Mesothelial cell of epicardium (in vitro differentiated cells): Measurements from ENCODE around the gene ITIH4. TPM values are rescaled to one million over a fixed set of nuclear protein-coding genes. Genes with fewer than 3 reads are reported as not detected.

Experiments
- DNase-seq, 2 experiments: peaks; one replicate each; pipeline ENCODE4 v3.0.0; 2021; ENCODE audit warnings: low spot score in 2 of 2; ENCODE audit not compliant: unreplicated experiment in 2 of 2
- H3K27ac Mint-ChIP-seq: 2 replicates; pipeline ENCODE4 v1.8.0; 2021; ENCODE audit warnings: mixed read lengths
- H3K27me3 Mint-ChIP-seq: 2 replicates; pipeline ENCODE4 v1.8.0; 2021; ENCODE audit warnings: low read depth, mixed read lengths
- H3K36me3 Mint-ChIP-seq: 2 replicates; pipeline ENCODE4 v1.8.0; 2021; ENCODE audit warnings: mixed read lengths
- H3K4me1 Mint-ChIP-seq: 2 replicates; pipeline ENCODE4 v1.8.0; 2021; ENCODE audit warnings: mixed read lengths
- H3K4me3 Mint-ChIP-seq: 2 replicates; pipeline ENCODE4 v1.8.0; 2021; ENCODE audit warnings: mild to moderate bottlenecking, moderate library complexity, mixed read lengths
- H3K9me3 Mint-ChIP-seq: 2 replicates; pipeline ENCODE4 v1.8.0; 2021; ENCODE audit warnings: mixed read lengths
- total RNA-seq: library from RNA; stranded (reverse); gene quantifications from 3 replicates; pipeline ENCODE4 v1.2.1, GENCODE V29; 2021
- TF ChIP-seq, protein P1 (sequence below): fragments of 200-600 bp; sonication (generic); IDR thresholded peaks from one replicate; pipeline ENCODE4 v1.5.0; 2021; ENCODE audit warnings: antibody characterized with exemption; ENCODE audit not compliant: unreplicated experiment

Gene ITIH4
- total RNA-seq, 1 donor from 2014 or later = 13.5 TPM

DNA sequence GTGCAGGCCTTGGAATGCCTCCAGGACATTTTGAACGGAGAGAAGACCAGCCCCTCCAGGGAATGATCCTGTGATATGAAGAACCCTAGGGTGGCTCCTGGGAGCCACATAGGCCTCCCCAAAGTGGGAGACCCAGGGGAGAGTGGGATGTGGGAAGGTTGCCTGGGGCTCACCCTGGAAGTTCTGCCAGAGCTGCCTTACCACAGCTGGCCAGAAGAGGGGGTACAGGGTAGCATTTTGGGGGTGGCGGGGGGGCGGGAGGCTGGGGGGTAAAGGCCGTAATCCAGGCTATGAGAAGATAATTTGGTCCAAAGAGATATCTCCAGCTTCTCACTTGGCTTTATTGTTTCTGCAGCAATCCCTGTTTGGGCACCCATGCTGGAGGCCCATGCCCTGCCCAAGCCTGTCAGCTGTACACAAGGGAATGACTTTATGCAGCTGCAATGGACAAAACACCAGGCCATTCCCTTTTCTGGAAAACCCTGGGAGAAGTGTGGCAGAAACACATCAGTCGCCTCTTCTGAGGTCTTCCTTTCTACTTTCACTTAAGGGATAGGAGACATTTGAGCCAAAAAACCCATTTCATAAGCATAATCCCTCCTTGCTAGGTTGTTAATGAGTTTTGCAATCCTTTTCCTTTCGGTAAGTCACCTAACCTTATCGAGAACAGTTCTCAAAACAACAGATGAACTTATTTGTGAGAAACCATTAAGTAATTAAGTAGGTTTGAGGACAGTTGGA, 15.4 kb upstream of the ITIH4 start:
- H3K36me3 Mint-ChIP-seq = peaks cover 8% of the 10 kb centered on the region
- TF ChIP-seq, protein P1, sequence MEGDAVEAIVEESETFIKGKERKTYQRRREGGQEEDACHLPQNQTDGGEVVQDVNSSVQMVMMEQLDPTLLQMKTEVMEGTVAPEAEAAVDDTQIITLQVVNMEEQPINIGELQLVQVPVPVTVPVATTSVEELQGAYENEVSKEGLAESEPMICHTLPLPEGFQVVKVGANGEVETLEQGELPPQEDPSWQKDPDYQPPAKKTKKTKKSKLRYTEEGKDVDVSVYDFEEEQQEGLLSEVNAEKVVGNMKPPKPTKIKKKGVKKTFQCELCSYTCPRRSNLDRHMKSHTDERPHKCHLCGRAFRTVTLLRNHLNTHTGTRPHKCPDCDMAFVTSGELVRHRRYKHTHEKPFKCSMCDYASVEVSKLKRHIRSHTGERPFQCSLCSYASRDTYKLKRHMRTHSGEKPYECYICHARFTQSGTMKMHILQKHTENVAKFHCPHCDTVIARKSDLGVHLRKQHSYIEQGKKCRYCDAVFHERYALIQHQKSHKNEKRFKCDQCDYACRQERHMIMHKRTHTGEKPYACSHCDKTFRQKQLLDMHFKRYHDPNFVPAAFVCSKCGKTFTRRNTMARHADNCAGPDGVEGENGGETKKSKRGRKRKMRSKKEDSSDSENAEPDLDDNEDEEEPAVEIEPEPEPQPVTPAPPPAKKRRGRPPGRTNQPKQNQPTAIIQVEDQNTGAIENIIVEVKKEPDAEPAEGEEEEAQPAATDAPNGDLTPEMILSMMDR = no peak
- H3K9me3 Mint-ChIP-seq = no peaks in the 10 kb centered on the region
- no peaks in the 10 kb centered on the region for H3K4me1 Mint-ChIP-seq
- no peak overlapping the region for H3K27ac Mint-ChIP-seq
- H3K27me3 Mint-ChIP-seq = no peaks in the 10 kb centered on the region
- no peak for DNase-seq
- no peak overlapping the region for H3K4me3 Mint-ChIP-seq

DNA sequence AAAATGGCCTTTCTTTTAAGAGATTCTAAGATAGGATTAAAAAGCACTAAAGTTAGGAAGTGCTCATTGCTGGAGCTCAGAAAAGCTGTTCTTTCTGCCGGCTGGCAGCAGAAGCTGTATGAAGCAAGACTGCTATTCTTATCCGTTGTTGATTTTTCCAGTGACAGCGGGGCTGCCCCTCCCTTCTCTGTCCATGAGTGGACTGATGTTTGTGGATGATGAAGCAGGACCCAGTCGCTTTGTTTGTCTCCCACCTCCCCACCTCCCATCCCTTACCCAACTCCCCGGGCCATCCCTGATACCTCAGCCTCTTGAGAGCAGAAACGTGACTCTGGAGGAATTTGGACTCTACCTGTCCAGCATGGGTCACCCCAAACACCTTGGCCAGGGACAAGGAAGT, 14.7 kb upstream of the ITIH4 start:
- Mint-ChIP-seq H3K4me1 (no peaks in the 10 kb centered on the region), H3K9me3 (no peaks in the 10 kb centered on the region)

DNA sequence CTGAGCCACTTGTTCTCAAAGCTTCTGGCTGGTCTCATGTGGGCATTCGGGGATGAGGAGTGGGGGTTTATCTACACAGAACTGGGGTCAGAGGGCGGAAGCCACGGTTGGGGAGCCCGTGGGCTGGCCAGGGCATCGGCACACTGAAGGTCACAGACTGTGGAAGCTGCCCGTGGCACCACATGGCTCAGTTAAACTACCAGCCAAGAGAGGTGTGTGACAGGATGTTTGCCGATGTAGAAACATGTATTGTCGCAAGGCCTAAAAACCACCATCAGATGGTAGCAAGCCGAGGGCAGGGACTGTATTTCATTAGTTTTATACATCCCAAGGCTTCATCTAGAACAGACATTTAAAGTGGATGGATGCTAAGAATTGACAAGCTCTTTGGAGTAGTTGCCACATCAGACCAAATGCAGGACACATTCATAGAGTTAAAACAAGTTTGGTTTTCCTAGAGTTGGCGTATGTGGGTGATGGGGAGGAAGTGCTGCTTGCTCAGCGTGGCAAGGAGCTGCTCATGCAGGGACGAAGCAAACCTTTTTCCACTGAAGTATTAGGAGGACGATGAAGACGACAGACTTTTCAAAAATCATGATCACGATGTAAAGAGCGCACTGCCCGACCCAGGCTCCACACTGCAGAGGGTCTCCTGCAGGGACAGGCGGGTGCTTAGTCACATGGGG, 14.0 kb upstream of the ITIH4 start:
- no peak overlapping the region for H3K27ac Mint-ChIP-seq
- H3K9me3 Mint-ChIP-seq = no peaks in the 10 kb centered on the region
- H3K4me1 Mint-ChIP-seq = no peaks in the 10 kb centered on the region
- TF ChIP-seq, protein P1 = no peak
- H3K4me3 Mint-ChIP-seq = no peak overlapping the region
- peaks cover 13% of the 10 kb centered on the region for H3K36me3 Mint-ChIP-seq
- H3K27me3 Mint-ChIP-seq = no peaks in the 10 kb centered on the region
- DNase-seq = no peak

More for the DNA sequence above, 14.7 kb upstream of the ITIH4 start:
- Mint-ChIP-seq H3K27ac (no peak overlapping the region), H3K4me3 (no peak overlapping the region), H3K36me3 (peaks cover 10% of the 10 kb centered on the region), H3K27me3 (no peaks in the 10 kb centered on the region)
- TF ChIP-seq, protein P1 = no peak
- DNase-seq = no peak

GRCh38 chr3:52843881-52844280, 13.4 kb upstream of the ITIH4 start:
- Mint-ChIP-seq H3K4me1 (no peaks in the 10 kb centered on the region), H3K27ac (no peak overlapping the region), H3K4me3 (no peak overlapping the region), H3K9me3 (no peaks in the 10 kb centered on the region), H3K27me3 (no peaks in the 10 kb centered on the region), H3K36me3 (peaks cover 13% of the 10 kb centered on the region)
- DNase-seq = no peak
- TF ChIP-seq, protein P1 = no peak

DNA sequence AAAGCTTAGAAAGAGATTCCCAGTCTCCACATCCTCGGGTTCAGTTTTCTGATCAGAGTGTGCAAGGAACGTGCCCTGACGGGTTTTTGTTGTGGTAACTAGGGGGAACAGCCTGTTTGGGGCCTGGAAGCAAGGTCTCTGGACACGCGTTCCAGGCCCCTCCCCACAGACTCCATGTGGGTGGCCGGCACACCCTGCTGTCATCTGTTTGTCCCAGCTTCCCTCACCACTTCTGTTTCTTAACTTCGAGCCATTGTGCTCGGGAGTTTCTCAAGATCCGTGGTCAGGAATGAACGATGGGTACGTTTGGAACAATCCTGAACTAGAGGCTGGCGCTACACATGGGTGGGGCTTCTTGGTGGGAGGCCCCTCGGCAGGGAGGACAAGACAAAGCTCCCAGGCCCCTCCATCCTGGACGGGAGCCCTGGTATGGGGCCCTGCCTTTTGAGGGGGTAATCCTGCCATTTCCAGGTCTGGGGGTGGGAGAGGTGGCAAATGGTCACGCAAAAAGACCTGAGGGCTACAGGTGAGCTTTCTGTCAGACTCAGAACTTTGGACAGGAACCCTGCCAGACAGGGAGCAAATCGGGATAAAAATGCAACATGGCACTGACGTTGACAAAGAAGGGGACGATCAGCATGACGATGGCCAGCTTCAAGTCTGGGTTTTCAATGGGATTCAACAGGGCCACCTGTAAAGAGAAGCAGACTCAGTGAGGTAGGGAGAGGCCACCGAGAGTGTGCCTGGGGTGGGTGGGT, 12.8 kb upstream of the ITIH4 start:
- DNase-seq = no peak
- Mint-ChIP-seq H3K27me3 (no peaks in the 10 kb centered on the region), H3K4me1 (no peaks in the 10 kb centered on the region), H3K27ac (no peak overlapping the region), H3K4me3 (no peak overlapping the region), H3K9me3 (no peaks in the 10 kb centered on the region), H3K36me3 (peaks cover 13% of the 10 kb centered on the region)
- TF ChIP-seq, protein P1 = no peak
